Effector memory CD8-positive, alpha-beta T cell (primary cell): ENCODE results near the gene ITGA2B.

ENCODE experiments used
- ATAC-seq: fragments of 150-1000 bp; cut with Tn5 transposase; replicated peaks from 2 replicates; pipeline ENCODE4 v1.10.0; 2021; ENCODE audit warnings: mild to moderate bottlenecking, moderate library complexity
- DNase-seq, 3 experiments: peaks; one replicate each; pipeline ENCODE4 v3.0.0; 2021
- H3K27ac Mint-ChIP-seq, 2 donors: one replicate each; pipeline ENCODE4 v1.8.0; 2022; ENCODE audit warnings: mild to moderate bottlenecking in 2 of 2, mixed read lengths in 2 of 2, moderate library complexity in 2 of 2
- H3K27me3 Mint-ChIP-seq, 2 donors: one replicate each; pipeline ENCODE4 v1.8.0; 2022; ENCODE audit warnings: mixed read lengths in 2 of 2
- H3K36me3 Mint-ChIP-seq: one replicate; pipeline ENCODE4 v1.8.0; 2022; ENCODE audit warnings: mild to moderate bottlenecking, moderate library complexity, mixed read lengths; ENCODE audit not compliant: insufficient read depth
- H3K4me1 Mint-ChIP-seq, 2 donors: one replicate each; pipeline ENCODE4 v1.8.0; 2022; ENCODE audit warnings: low read depth in 2 of 2, mixed read lengths in 2 of 2
- H3K4me3 Mint-ChIP-seq, 2 donors: one replicate each; pipeline ENCODE4 v1.8.0; 2022; ENCODE audit warnings: mild to moderate bottlenecking in 2 of 2, mixed read lengths in 2 of 2, moderate library complexity in 2 of 2
- H3K9me3 Mint-ChIP-seq, 2 donors: one replicate each; pipeline ENCODE4 v1.8.0; 2022; ENCODE audit warnings: mixed read lengths in 2 of 2

The ITGA2B gene

DNA sequence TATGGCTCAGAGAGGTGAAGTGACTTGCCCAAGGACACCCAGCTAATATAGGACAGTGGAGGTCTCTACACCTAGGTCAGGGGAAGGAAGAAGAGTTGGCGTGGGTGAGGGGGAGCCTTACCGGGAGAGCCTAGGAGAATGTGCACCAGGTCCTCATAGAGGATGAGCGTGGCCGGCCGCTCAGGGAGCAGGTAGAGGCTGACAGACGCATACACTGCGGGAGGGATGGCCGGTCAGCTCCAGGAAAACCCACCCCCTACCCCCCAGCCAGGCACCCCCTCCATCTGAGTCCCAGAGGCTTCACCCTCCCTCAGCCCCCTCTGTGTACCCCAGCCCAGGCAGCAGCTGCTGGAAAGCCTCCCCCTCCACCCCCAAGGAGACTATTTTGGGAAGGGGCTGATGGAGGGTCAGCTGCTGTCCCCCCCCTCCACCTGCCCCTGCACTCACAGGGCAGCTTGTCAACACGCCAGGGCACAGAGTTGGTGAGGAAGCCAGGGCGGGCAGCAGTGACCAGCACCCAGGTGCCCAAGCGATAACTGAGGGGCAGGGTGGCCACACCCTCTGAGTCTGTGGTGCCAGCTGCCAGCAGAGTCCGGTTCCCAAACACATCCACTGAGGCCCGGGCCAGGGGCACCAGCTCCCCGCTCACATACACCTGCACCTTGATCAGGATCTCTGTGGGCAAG is 29.8 kb downstream of the ITGA2B start:
- Mint-ChIP-seq H3K9me3 (no peaks in the 10 kb centered on the region), H3K4me3 (no peak overlapping the region), H3K27ac (no peak overlapping the region), H3K27me3 (peaks cover 4 to 14% of the 10 kb centered on the region in 2 donors), H3K36me3 (peaks cover 4% of the 10 kb centered on the region), H3K4me1 (peaks cover 0 to 3% of the 10 kb centered on the region in 2 donors)
- DNase-seq (no peak), ATAC-seq (no peak)

DNA sequence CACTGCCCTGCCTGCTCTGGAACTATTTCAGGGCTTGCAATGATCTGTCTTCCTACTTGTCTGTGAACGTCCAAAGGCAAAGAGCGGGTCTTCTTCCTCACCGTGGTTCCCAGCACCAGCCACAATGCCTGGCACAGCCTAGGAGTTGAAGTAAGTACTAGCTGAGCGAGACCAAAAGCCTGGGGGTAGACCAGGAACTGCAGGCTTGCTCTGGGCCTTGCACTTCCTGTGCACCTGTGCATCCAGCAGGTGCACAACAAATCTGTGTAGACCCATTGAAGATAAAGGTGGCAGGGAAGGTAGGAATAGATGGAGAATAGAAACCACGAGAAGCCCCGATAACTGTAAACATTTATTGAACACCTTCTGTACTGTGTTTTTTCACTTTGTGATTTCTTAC is 30.4 kb downstream of the ITGA2B start:
- DNase-seq (no peak), ATAC-seq (no peak)
- H3K36me3 Mint-ChIP-seq, result peaks cover 4% of the 10 kb centered on the region
- no peaks in the 10 kb centered on the region for H3K9me3 Mint-ChIP-seq
- H3K4me1 Mint-ChIP-seq, result peaks cover 0 to 3% of the 10 kb centered on the region in 2 donors
- H3K27me3 Mint-ChIP-seq, result peaks cover 4 to 14% of the 10 kb centered on the region in 2 donors
- no peak overlapping the region for H3K4me3 Mint-ChIP-seq
- peak overlapping the region in 1 of 2 donors; percentile 76 for H3K27ac Mint-ChIP-seq

DNA sequence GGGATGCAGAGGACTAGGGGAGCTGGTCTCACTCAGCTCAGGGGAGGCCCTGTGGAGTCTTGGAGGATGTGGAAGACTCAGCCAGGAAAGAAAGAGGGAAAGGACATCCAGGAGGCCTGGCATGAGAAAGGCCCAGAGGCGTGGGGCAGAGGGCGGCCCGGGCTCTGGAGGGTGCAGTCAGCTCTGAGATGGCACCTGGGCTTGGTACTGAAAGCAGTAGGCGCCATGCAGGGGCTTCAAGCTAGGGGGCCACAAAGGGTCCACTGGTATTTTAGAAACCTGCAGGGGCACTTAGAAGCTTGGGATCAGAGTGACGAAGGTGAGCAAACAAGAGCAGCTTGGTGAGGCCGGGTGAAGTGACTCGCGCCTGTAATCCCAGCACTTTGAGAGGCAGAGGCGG is 31.4 kb downstream of the ITGA2B start:
- Mint-ChIP-seq H3K27ac (no peak overlapping the region), H3K9me3 (no peaks in the 10 kb centered on the region), H3K4me1 (peaks cover 2% of the 10 kb centered on the region in 2 donors), H3K4me3 (no peak overlapping the region), H3K27me3 (peaks cover 4 to 14% of the 10 kb centered on the region in 2 donors), H3K36me3 (peaks cover 4% of the 10 kb centered on the region)
- DNase-seq (no peak), ATAC-seq (no peak)

DNA sequence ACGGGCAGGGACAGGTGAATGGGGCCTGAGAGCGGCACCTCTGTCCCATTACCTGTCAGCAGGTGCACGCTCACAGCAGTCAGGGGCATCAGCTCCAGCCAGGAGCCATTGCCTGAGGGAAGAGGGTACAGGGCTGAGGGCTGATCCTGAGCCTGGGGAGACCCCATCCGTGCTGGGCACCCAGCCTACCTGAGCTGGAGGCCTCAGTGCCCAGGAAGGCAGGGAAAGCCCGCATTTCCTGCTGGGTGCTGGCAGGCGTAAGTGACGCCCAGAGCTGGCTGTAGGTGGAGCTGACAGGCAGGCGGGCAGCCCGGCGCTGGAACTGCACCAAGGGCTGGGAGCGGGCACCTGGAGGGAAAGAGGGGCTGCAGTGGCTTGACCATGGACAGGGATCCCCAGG is 33.2 kb downstream of the ITGA2B start:
- no peak overlapping the region for H3K4me3 Mint-ChIP-seq
- H3K36me3 Mint-ChIP-seq, result peaks cover 4% of the 10 kb centered on the region
- no peaks in the 10 kb centered on the region for H3K9me3 Mint-ChIP-seq
- no peak for DNase-seq
- H3K4me1 Mint-ChIP-seq, result peaks cover 3 to 5% of the 10 kb centered on the region in 2 donors
- no peak overlapping the region for H3K27ac Mint-ChIP-seq
- no peak for ATAC-seq
- H3K27me3 Mint-ChIP-seq, result peaks cover 4 to 7% of the 10 kb centered on the region in 2 donors

DNA sequence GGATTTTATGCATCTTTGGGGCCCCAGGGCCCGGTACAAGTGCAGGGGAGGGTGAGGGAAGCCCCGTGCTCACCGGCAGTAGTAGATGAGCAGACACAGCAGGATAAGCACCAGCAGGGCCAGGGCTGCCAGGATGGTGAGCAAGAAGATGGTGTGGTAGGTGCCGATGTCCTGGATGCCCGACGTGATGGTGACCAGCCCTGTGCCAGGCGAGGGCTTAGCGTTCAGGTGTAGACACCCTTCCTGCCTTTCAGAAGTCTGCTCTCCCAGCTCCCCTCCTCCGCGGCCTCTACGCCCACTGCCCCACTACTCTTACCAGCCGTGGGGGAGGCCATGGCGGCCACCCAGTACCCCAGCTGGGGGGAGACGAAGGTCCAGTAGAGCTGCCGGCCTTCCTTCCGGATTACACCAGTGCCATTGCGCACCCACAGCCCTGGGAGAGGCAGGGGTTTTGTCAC is 33.8 kb downstream of the ITGA2B start:
- H3K4me3 Mint-ChIP-seq, result peak overlapping the region in 1 of 2 donors; percentile 17
- H3K9me3 Mint-ChIP-seq, result no peaks in the 10 kb centered on the region
- peaks cover 4 to 5% of the 10 kb centered on the region in 2 donors for H3K4me1 Mint-ChIP-seq
- no peak overlapping the region for H3K27ac Mint-ChIP-seq
- no peak for DNase-seq
- peaks cover 4 to 7% of the 10 kb centered on the region in 2 donors for H3K27me3 Mint-ChIP-seq
- no peak for ATAC-seq
- H3K36me3 Mint-ChIP-seq, result peaks cover 4% of the 10 kb centered on the region

DNA sequence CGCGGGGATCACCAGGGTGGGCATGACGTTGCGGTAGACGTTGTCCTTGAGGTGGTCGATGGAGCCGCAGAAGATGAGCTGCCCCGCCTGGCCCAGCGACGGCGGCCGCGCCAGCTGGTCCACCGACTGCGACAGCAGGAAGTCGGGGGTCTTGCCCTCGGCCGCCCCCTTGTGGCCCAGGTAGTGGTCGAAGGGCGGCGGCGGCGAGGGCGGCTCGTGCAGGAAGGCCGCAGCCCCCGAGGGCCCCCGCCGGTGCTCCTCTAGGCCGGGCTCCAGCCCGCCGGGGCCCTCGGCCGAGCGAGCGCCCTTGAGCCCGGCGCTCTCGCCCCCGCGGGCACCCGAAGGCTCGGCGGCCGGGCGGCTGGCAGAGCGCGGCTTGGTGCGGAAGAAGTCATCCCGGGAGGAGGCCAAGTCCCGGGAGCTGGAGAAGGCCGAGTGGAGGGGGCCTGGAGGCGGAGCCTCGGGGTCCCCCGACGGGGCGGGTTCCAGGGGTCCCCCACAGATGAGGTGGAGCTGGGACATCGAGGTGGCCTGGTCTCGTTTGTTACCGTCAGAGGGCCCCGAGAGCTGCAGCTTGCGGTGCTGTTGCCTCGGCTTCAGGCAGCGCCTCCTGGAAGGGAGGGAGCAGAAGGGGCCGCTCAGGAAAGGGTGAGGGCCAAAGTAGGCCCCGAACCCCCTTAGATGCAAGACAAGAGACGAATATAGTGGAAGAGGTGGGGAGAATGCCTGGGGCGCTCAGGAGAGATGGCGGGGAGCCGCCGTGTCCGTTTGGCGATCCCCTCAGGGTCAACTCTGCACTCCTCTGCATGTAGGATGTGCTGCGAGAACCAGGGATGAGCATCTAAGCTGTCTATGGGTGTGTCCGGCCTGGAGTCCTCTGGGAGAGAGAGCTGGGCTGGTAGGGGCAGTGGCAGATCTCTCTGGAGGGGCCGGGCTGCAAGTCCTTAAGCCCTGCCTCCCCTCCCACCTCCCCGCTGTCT is 34.6 kb downstream of the ITGA2B start:
- peak; percentile 64 for ATAC-seq
- Mint-ChIP-seq H3K4me1 (peaks cover 5% of the 10 kb centered on the region in 2 donors), H3K27ac (no peak overlapping the region), H3K4me3 (peak overlapping the region; percentile 63 to 70), H3K9me3 (no peaks in the 10 kb centered on the region), H3K27me3 (peaks cover 0 to under 1% of the 10 kb centered on the region in 2 donors), H3K36me3 (peaks cover 4% of the 10 kb centered on the region)
- peak; percentile 40 to 62 (median 60) for DNase-seq

DNA sequence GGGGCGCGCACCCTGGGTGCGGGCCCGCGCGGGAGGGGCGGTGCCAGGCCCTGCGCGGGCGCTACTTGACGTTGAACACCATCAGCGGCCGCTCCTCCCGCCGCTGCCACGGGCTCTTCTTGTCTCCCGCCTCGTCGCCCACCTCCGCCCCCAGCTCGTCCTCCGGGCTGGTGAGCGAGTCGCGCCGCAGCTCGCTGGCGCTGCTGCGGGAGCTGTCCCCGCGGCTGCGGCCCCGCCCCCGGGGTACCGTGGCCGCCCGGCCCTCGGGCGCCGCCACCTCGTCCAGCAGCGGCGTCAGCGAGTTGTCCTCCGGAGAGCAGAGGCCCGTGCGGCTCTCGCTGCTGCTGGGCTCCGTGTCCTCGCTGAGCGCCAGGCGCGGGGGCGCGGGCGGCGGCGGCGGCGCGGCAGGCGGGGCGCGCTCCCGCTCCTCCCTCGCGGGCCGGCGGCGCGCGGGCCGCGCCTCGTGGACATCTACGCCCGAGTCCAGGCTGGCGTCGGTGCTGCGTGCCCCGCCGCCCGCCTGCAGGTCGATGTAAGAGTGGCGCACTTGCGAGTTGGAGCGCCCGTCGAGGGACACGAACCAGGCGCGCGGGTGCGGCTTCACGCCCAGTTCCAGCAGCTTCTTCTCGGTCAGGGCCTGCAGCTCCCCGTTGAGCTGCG is 35.6 kb downstream of the ITGA2B start:
- Mint-ChIP-seq H3K9me3 (no peaks in the 10 kb centered on the region), H3K27ac (no peak overlapping the region), H3K27me3 (no peaks in the 10 kb centered on the region), H3K4me1 (peaks cover 5 to 6% of the 10 kb centered on the region in 2 donors), H3K36me3 (peaks cover 4% of the 10 kb centered on the region), H3K4me3 (peak overlapping the region; percentile 63 to 70)
- DNase-seq, result no peak
- peak; percentile 43 for ATAC-seq

DNA sequence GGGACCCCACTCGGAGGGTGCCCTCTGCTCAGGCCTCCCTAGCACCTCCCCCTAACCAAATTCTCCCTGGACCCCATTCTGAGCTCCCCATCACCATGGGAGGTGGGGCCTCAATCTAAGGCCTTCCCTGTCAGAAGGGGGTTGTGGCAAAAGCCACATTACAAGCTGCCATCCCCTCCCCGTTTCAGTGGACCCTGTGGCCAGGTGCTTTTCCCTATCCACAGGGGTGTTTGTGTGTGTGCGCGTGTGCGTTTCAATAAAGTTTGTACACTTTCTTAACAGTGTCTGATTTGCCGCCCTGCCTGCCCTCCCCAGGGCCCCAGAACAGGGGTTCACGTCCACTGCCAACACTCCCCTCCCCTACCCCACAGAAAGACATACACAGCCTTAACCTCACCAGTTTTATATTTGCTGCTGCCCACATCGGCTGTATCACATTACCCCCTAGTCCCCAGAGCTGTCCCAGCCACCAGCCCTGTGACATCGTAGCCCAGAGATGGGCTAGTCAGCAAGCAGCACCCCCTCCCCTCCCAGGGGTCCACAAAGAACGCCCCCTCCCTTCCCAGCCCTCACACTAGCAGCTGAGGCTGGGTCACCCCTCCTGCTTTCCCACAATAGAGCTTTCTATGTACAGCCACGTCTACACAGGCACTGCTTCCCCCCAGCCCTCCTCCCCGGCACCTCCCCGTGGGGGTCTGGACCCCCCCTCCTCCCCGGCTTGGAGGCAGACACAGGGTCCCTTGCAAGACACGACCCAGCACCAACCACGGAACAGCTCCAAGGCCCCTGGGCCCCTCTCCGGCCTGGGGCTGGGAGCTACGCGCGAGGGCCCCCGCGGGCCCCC is 36.4 kb downstream of the ITGA2B start:
- H3K9me3 Mint-ChIP-seq, result no peaks in the 10 kb centered on the region
- no peak overlapping the region for H3K27ac Mint-ChIP-seq
- no peak for ATAC-seq
- DNase-seq, result no peak
- peaks cover 9 to 12% of the 10 kb centered on the region in 2 donors for H3K4me1 Mint-ChIP-seq
- H3K36me3 Mint-ChIP-seq, result peaks cover 4% of the 10 kb centered on the region
- peak overlapping the region; percentile 58 to 69 for H3K4me3 Mint-ChIP-seq
- H3K27me3 Mint-ChIP-seq, result no peaks in the 10 kb centered on the region

DNA sequence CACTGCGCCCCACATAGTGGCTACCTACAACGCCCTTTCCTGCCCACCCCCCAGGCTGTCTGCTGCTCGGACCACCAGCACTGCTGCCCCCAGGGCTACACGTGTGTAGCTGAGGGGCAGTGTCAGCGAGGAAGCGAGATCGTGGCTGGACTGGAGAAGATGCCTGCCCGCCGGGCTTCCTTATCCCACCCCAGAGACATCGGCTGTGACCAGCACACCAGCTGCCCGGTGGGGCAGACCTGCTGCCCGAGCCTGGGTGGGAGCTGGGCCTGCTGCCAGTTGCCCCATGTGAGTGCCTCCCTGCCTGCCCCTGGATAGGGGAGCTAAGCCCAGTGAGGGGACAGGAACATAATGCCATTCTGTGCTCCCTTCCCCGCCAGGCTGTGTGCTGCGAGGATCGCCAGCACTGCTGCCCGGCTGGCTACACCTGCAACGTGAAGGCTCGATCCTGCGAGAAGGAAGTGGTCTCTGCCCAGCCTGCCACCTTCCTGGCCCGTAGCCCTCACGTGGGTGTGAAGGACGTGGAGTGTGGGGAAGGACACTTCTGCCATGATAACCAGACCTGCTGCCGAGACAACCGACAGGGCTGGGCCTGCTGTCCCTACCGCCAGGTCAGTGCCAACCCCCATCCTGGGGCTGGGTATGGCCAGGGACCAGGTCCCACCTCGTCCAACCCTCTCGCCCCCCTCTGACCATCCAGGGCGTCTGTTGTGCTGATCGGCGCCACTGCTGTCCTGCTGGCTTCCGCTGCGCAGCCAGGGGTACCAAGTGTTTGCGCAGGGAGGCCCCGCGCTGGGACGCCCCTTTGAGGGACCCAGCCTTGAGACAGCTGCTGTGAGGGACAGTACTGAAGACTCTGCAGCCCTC is 37.3 kb downstream of the ITGA2B start:
- DNase-seq (no peak), ATAC-seq (no peak)
- peak overlapping the region in 1 of 2 donors; percentile 69 for H3K4me3 Mint-ChIP-seq
- peaks cover under 1% of the 10 kb centered on the region for H3K36me3 Mint-ChIP-seq
- H3K27ac Mint-ChIP-seq, result no peak overlapping the region
- peaks cover 9 to 12% of the 10 kb centered on the region in 2 donors for H3K4me1 Mint-ChIP-seq
- no peaks in the 10 kb centered on the region for H3K9me3 Mint-ChIP-seq
- no peaks in the 10 kb centered on the region for H3K27me3 Mint-ChIP-seq

DNA sequence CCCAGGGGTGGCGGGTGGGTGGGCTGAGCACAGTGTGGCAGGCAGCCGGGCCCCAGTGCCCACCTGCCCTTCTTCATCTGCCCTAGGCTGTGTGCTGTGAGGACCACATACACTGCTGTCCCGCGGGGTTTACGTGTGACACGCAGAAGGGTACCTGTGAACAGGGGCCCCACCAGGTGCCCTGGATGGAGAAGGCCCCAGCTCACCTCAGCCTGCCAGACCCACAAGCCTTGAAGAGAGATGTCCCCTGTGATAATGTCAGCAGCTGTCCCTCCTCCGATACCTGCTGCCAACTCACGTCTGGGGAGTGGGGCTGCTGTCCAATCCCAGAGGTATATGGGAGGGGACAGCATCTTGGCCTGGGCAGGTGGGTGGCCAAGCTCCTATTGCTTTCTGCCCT is 38.0 kb downstream of the ITGA2B start:
- ATAC-seq (no peak), DNase-seq (no peak)
- Mint-ChIP-seq H3K4me1 (peaks cover 9 to 13% of the 10 kb centered on the region in 2 donors), H3K4me3 (no peak overlapping the region), H3K36me3 (no peaks in the 10 kb centered on the region), H3K27ac (no peak overlapping the region), H3K27me3 (no peaks in the 10 kb centered on the region), H3K9me3 (no peaks in the 10 kb centered on the region)

DNA sequence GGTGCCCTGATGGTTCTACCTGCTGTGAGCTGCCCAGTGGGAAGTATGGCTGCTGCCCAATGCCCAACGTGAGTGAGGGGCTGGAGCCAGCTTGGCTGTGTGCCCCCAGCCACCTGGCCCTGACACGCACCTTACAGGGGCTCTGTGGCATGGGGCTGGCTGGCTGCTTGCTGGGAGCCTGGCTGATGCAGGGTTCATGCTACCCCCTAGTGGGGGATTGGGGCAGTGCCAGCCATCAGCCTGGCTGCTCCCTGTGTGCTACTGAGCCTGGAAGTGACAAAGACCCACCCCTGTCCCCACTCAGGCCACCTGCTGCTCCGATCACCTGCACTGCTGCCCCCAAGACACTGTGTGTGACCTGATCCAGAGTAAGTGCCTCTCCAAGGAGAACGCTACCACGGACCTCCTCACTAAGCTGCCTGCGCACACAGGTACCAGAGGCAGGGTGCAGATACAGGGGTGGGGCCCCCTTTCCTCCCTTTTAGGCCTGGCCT is 38.7 kb downstream of the ITGA2B start:
- ATAC-seq, result peak; percentile 62
- no peak overlapping the region for H3K4me3 Mint-ChIP-seq
- no peaks in the 10 kb centered on the region for H3K36me3 Mint-ChIP-seq
- H3K27me3 Mint-ChIP-seq, result no peaks in the 10 kb centered on the region
- no peak overlapping the region for H3K27ac Mint-ChIP-seq
- no peaks in the 10 kb centered on the region for H3K9me3 Mint-ChIP-seq
- peaks cover 14 to 19% of the 10 kb centered on the region in 2 donors for H3K4me1 Mint-ChIP-seq
- peak; percentile 60 to 72 (median 65) for DNase-seq
